Stimulated activated CD8-positive, alpha-beta memory T cell treated with anti-CD3 and anti-CD28 coated beads, Interleukin-15, amount 100 ng/mL, for 1 hour (primary cell): ENCODE results near the gene DENND6A.
"Not testable (repeated sequence)": the region's sequence is repeated elsewhere in the genome, so short reads cannot be mapped to it uniquely, and the experiment has no call there.

Source experiments
- DNase-seq: peaks from one replicate; pipeline ENCODE4 v3.0.0-alpha.2; 2020; ENCODE audit warnings: low read depth

The DENND6A gene

DNA sequence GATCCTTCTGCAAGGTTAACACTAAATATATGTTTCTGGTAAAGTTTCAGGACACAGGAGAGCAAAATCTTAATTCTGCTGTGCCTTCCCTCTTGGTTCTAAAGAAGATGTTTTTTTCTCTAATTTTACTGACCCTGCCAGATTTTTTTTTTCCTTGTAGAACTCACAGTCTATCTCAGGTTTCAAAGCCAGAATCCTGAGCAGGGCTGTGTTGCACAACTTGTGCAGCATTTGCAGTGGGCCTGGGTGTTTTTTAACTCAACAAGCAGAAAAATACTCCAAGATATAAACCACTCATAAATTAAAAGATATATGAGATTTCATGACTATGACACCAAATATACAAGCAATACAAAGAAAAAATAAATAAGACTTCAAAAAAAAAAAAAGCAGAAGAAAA is 55.5 kb downstream of the DENND6A start:
- DNase-seq: no peak

DNA sequence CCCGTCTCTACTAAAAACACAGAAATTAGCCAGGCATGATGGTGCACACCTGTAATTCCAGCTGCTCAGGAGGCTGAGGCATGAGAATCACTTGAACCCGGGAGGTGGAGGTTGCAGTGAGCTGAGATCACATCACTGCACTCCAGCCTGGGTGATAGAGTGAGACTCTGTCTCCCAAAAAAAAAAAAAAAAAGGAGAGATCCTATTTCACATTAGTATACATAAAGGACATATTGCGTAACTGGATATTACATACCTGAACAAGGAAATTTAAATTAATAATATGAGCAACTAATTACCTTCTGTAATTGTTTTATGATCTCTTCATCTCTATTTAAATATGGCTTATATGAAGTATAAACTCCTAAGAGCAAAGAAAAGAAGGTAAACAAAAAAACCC is 58.6 kb downstream of the DENND6A start:
- DNase-seq: not testable (repeated sequence)

DNA sequence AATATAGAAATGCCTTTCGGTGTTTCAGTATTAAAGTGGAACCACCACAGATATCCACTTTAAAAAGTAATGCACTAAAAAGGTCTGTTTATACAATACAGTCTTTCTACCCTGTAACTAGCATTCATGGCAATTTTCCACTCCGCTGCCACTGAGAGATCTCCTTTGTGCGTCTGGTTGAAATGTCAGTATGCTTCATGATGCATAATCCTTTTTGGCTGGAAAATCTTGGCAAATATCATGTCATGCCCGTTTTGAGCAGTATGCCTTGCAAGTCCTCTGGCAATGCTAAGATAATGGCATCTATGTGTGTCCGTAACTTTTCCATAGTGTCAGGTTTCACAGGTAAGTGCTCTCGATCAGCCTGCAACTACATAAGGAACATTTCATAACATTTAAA is 64.9 kb downstream of the DENND6A start:
- DNase-seq: no peak

DNA sequence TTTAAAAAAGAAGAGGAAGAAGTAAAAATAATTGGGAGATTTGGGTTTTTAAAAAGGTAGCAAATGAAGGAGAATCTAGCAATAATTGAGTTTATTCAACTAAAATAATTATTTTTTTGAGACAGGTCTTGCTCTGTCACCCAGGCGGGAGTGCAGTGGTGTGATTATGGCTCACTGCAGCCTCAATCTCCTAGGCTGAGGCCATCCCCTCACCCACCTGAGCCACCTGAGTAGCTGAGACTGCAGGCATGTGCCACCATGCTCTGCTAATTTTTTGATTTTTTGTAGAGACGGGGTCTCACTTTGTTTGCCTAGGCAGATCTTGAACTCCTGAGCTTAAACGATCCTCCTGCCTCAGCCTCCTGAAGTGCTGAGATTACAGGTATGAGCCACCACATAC is 68.1 kb downstream of the DENND6A start:
- no peak for DNase-seq

DNA sequence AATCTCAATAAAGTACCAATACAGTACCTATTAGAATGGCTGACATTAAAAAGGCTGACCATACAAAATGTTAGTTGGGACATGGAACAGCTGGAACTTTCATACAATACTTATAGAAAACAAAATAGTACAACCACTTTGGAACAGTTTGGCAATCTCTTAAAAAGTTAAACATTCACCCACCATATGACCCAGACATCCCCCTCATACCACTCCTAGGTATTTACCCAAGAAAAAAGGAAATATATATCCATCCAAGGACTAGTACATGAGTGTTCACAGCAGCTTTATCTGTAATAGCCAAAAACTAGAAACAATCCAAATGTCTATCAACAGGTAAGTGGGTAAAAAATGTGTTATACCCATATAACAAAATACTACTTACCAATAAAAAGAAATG is 70.5 kb downstream of the DENND6A start:
- no peak for DNase-seq

DNA sequence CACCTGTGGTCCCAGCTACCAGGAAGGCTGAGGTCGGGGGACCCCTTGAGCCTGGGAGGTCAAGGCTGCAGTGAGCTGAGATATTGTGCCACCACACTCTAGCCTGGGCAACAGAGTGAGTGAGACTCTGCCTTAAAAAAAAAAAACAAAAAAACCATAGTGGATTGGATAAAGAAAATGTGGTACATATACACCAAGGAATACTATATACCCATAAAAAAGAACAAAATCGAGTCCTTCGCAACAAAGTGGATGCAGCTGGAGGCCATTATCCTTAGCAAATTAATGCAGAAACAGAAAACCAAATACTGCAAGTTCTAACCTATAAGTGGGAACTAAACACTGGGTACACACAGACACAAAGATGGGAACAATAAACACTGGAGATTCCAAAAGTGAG is 75.1 kb downstream of the DENND6A start:
- DNase-seq: no peak

DNA sequence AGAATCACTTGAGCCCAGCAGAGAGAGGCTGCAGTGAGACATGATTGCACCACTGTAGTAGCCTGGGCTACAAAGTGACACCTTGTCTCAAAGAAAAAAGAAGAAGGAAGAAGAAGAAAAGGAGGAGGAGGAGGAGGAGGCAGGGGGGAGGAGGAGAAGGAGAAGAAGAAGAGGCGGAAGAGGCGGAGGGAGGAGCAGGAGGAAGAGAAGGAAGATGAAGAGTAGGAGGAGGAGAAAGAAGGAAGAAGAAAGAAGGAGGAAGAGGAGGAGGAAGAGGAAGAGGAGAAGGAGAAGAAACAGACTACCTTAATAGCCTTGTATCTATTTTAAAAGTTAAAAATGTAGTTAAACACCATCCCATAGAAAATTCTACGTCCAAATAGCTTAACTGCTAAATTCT is 76.6 kb downstream of the DENND6A start:
- no peak for DNase-seq

DNA sequence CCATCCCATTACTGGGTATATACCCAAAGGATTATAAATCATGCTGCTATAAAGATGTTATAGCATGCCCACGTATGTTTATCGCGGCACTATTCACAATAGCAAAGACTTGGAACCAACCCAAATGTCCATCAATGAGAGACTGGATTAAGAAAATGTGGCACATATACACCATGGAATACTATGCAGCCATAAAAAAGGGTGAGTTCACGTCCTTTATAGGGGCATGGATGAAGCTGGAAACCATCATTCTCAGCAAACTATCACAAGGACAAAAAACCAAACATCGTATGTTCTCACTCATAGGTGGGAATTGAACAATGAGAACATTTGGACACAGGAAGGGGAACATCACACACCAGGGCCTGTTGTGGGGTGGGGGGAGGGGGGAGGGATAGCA is 81.0 kb downstream of the DENND6A start:
- not testable (repeated sequence) for DNase-seq

DNA sequence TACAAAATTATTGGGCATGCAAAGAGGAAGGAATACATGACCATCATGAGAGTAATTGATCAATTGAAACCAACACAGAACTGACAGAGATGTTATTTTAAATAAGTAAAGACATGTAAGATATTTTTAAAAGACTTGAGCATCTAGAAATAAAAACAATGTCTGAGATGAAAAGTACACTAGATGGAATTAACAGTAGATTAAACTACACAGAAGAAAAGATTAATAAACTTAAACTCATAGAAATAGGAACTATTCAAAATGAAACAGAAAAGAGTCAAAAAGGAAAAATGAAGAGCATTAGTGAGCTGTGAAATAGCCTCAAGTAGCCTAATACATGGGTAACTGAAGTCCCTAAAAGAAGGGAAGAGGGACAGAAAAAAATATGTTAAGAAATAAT is 87.2 kb downstream of the DENND6A start:
- no peak for DNase-seq

DNA sequence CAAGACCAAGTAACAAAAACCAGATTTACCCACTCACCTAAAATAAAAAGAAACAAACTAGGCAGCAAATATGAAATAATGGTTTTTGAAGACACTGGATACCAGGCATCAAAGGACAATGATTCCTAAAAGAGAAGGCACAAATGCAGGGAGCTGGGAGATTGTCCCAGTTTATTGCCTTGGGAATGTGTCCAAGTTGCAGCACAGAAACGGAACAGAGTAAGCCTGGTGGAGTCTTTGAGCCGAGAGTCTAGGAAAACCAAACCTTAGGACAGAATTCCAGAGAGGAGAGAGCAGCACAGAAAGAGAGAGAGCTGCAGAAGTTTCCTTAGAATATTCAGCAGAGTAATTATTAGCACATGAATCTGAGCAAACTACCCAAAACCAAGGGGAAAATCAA is 87.9 kb downstream of the DENND6A start:
- no peak for DNase-seq

GRCh38 chr3:57600195-57600594 is 92.7 kb downstream of the DENND6A start:
- DNase-seq: no peak

- no peak for DNase-seq
These were observed 94.0 kb downstream of the DENND6A start for GRCh38 chr3:57598765-57599360.

DNA sequence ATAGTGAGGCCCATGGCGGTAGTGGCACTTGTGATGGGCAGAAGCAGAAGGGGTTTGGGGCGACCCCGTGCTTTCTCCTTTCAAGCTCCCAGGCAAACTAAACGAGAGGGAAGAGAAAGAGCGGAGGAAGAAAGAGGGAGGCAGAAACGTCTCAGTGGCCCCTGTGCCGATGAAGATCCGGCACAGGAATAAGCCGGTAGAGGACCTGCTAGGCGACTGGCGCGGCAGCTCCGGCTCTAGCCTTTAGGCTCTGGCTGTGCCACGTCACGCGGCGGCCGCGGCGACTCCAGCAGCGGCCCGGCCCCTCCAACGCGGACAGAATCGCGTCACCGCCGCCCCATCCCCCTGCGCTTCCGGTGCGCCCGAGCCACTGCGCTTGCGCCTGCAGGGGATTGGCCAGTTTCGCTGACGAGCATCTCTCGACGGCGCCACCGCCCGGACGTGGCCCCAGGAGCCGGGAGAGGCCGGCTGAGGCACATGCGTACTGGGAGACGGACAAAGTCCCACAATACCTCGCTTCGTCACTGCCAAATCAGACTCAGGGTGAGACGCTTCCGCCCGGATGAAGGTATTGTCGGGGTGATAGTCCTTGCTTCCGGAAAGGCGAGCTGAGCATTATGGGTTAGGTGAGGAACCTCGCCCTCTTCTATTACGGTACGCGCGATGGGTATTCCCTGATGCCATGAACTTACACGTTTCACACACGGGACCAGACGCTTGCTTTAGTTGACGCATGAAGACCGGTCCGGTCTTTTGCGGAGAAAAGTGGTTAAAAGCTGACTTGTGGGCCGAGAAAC is 95.6 kb downstream of the DENND6A start, which contains the start of gene ARF4:
Gene ARF4 (minus strand): TSS at position 218 of the 797 bp plus-strand sequence. CDS start 204 bp downstream, at position 14.
- peak; percentile 97 for DNase-seq

- DNase-seq: peak; percentile 34
These were observed 96.3 kb downstream of the DENND6A start for GRCh38 chr3:57596495-57597126.

DNA sequence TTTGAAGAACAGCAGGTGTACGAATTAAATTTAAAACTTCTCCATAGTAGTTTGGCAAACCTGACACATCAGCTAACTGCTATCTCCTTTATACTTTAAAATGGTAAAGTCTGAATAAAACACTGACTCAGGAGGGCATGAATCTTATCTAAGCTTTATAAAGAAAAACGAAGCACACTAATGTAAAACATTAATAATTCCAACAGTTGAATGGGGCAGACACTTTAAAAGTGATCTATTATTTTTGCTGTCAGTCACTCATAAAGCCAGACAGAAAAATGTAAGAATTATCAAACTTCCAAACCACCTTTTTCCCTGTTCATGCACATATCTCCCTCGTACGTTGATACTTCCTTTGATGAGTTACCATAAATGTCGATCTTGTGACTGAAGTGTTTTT is 98.3 kb downstream of the DENND6A start:
- DNase-seq: no peak

- DNase-seq: no peak
These were observed 98.7 kb downstream of the DENND6A start for GRCh38 chr3:57594144-57594543.

- DNase-seq: no peak
These were observed 100.6 kb downstream of the DENND6A start for GRCh38 chr3:57592306-57592705.

DNA sequence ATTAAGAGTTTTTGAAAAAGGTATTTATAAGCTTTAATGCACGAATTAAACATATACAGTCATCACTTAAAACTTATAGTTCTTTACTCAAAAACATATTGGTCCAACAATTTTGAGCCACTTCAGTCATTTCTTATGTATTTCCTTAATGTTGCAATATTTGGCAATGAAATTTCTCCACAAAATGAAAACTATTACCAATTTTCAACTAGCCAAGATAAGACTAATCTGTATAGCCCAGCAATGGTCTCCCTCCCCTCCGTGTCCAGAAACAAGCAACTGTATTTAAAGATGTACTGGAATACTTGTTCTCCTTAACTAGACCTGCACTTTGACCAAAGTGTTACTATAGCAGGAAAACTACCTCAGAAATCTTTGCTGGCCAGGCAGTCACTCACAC is 105.0 kb downstream of the DENND6A start:
- no peak for DNase-seq

GRCh38 chr3:57586778-57587177 is 106.1 kb downstream of the DENND6A start:
- no peak for DNase-seq

DNA sequence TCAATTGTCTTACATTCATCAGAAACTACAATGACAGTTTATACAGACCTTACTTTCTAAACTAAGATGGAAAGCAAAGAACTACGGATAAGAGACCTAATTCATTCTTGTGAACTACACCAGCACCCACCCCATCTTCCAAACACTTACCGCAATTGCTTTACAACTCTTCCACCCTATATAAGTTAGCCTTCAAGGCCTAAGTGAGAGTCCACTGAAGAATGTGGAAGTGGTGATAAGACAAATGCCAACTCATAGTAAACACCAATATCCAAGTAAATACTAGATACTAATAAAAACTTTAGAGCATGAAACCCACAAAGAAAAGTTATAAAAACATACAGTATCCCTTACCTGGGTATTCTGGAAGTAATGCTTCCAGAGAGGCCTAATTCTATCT is 109.3 kb downstream of the DENND6A start:
- no peak for DNase-seq

DNA sequence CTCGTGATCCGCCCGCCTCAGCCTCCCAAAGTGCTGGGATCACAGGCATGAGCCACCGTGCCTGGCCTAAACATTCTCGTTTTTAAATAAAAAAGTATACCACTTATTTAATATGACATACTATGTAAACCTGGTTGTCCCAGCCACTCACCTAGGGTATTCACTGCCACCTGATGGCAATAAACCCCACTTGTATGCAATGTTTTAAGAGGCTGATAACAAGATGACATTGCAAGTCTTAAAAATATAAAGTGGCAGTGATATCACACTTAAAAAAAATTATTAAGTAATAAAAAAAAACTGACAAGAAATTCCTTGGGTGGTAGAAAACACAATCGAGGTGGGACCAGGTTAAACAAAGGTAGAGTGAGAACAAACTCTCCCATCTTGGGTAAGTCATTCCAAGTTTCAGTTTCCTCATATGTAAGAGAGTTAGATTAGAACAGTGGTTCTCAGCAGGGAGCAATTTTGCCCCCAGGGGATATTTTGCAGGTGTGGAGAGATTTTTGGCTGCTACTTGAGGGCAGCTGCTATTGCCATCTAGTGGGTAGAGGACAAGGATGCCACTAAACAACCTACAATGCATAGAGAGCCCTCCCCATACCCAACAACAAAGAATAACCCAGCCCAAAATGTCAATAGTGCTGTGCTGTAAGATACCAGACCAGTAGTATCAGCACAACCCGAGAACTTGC is 110.3 kb downstream of the DENND6A start:
- no peak for DNase-seq

GRCh38 chr3:57577801-57578200 is 115.1 kb downstream of the DENND6A start:
- DNase-seq: no peak
